ENCODE measurements around the gene ZNF487. TPM values are rescaled to one million over a fixed set of nuclear protein-coding genes. Genes with fewer than 3 reads are reported as not detected.
"Not testable (repeated sequence)": the region's sequence is repeated elsewhere in the genome, so short reads cannot be mapped to it uniquely, and the experiment has no call there.

Gene ZNF487
- total RNA-seq, 1 donor, result 9.7 TPM

DNA sequence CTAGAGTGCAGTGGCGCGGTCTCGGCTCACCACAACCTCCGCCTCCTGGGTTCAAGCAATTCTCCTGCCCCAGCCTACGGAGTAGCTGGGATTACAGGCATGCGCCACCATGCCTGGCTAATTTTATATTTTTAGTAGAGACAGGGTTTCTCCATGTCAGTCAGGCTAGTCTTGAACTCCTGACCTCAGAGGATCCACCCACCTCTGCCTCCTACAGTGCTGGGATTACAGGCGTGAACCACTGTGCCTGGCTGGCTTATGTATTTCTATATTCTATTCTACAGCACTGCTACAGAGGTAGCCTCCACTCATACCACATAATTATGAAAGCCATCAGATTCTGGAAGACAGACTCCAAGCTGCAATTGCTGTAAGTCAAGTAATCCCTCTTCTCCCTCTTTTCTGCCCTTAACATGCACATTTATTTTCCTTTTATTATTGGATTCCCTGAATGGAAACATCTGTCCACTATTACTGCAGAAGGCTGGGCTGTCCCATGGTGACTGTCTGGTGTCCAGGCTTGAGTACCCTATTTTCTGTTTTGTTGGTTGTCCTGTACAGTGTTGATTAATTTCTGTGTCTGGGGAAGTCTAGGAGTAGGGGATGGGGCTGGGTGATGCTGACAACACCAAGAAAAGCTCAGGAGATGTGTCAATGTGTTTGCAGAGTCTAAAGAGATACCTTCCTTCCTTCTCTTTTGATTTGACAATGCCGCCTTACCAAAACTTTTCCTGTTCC is 5.8 kb upstream of the ZNF487 start:
- no peak for DNase-seq (ENCODE audit: low read depth in 2 of 3, low spot score in 2 of 3)

DNA sequence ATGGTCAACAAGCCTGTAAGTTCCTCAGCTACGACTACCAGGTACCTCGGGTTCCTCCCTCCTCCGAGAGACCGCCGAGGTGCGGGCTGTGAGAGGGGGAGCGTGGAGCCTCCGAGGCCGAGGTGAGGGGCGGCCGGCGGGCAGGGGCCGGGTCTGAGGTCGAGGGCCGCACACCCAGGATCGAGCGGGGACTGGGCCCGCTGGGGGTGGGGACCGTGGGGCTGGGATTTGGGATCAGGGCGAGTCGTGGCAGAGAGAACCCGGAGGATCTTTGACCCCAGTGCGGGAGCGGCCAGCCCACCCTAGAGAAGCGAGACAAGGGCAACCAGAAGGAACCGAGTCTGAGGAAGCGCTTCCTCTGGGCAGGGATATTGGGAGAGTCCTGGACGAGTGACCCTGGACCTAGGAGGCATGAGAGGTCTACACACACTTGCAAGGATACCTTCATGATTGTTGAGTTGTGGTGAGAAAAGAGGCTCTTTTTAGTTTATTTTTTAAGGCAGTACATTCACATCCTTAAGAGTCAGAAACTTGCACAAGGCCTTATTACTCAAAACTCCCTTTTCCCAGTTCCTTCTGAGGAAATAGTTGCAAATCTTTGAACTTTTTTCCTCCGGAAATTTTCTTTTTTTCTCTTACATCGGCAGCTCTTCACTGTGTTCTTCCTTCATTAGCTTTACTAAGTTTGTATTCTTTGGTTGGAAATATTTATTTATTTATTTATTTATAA is 395 bp downstream of the ZNF487 start:
- DNase-seq (ENCODE audit: low read depth in 2 of 3, low spot score in 2 of 3), result no peak

DNA sequence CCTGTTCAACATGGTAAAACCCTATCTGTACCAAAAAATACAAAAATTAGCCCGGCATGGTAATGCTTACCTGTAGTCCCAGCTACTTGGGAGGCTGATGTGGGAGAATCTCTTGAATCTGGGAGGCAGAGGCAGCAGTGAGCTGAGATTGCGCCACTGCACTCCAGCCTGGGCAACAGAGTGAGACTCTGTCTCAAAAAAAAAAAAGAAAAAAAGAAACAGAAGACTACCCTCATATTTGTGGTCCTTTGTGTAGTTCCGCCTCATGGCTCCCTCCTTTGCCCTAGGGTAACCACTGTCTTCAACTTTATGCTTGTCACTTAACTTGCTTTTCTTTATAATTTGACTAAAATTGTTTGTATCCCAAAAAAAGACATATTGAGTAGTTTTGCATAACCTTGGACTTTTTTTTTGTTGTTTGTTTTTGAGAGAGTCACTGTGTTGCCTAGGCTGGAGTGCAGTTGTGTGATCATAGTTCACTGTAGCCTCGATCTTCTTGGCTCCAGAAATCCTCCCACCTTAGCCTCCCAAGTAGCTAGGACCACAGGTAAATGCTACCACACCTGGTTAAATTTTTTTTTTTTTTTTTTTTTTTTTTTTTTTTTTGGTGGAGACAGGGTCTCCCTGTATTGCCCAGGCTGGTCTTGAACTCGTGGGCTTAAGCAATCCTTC is 3.7 kb downstream of the ZNF487 start:
- no peak for DNase-seq (ENCODE audit: low read depth in 2 of 3, low spot score in 2 of 3)

DNA sequence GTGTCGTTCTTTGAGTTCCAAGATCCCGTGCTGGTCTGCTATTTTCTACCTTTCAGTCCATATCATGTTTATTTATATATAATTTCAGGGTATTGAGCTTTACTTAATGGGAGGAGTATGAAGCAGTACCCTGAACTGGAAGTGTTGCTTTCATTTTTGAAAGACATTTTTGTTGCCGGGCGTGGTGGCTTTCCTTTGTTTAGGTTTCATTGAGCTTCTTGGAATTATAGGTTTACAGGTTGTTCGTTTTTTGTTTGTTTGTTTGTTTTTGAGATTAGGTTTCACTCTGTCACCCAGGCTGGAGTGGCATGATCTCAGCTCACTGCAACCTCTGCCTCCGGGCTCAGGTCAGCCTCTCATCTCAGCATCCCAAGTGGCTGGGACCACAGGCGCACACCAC is 7.4 kb downstream of the ZNF487 start:
- no peak for DNase-seq (ENCODE audit: low read depth in 2 of 3, low spot score in 2 of 3)

DNA sequence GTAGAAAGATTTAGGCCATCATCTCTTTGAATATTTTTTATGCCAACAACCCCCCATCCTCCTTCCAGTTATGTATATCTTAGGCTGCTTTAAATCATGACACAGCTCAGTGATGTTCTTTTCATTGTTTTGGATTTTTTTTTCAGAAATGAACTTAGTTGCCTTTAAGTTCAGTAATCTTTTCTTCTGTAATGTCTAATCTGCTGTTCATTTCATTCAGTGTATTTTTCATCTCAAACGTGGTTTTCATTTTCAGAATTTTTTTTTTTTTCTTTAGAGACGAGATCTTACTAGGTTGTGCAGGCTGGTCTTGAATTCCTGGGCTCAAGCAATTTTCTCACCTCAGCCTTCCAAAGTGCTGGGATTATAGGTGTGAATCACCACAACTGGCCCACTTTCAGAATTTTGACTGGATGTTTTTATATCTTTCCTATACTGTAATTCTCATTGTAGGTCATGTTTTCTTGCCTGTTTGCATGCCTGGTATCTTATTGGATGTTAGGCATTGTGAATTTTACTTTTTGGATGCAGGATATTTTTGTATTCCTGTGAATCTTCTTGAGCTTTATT is 8.1 kb downstream of the ZNF487 start:
- DNase-seq (ENCODE audit: low read depth in 2 of 3, low spot score in 2 of 3), result no peak

DNA sequence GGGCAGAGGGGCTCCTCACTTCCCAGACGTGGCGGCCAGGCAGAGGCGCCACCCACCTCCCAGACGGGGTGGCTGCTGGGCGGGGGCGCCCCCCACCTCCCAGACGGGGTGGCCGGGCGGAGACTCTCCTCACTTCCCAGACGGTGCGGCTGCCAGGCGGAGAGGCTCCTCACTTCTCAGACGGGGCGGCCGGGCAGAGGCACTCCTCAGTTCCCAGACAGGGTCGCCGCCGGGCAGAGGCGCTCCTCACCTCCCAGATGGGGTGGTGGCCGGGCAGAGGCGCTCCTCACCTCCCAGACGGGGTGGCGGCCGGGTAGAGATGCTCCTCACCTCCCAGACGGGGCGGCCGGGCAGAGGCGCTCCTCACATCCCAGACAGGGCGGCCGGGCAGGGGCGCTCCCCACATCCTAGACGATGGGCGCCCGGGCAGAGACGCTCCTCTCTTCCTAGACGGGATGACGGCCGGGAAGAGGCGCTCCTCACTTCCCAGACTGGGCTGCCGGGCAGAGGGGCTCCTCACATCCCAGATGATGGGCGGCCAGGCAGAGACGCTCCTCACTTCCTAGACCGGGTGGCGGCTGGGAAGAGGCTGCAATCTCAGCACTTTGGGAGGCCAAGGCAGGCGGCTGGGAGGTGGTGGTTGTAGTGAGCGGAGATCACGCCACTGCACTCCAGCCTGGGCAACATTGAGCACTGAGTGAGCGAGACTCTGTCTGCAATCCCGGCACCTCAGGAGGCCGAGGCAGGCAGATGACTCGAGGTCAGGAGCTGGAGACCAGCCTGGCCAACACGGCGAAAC is 9.5 kb downstream of the ZNF487 start:
- not testable (repeated sequence) for DNase-seq (ENCODE audit: low read depth in 2 of 3, low spot score in 2 of 3)

DNA sequence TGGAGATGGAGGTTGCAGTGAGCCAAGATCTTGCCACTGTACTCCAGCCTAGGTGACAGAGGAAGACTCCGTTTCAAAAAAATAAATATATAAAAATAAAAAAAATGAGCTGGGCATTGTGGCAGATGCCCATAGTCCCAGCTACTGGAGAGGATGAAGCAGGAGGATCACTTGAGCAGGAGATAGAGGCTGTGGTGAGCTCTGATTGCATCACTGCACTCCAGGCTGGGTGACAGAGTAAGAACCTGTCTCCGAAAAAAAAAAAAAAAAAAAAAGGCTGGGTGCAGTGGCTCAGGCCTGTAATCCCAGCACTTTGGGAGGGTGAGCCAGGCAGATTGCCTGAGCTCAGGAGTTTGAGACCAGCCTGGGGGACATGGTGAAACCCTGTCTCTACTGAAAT is 11.8 kb downstream of the ZNF487 start:
- DNase-seq (ENCODE audit: low read depth in 2 of 3, low spot score in 2 of 3), result no peak

DNA sequence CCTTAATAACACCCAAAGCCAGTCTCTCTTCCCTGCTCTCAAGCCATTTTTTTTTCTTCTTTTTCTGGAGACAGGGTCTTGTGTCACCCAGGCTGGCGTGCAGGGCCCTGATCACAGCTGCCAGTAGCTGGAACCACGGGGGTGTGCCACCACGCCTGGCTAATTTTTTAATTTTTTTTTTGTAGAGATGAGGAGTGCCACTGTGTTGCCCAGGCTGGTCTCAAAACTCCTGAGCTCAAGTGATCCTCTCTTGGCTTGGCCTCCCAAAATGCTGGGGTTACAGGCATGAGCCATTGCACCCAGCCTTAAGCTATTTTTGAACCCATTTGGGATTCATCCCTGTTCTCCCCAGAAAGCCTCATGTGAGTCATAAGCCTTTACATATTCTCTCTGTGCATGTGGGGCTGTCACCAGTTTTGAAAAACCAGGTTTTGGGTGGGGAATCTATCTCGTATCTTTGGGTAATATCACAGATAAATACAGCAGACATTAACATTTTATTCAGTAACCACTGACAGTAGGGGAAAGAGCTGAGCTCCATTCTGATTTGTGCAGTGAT is 15.5 kb downstream of the ZNF487 start:
- DNase-seq (ENCODE audit: low read depth in 2 of 3, low spot score in 2 of 3), result no peak

DNA sequence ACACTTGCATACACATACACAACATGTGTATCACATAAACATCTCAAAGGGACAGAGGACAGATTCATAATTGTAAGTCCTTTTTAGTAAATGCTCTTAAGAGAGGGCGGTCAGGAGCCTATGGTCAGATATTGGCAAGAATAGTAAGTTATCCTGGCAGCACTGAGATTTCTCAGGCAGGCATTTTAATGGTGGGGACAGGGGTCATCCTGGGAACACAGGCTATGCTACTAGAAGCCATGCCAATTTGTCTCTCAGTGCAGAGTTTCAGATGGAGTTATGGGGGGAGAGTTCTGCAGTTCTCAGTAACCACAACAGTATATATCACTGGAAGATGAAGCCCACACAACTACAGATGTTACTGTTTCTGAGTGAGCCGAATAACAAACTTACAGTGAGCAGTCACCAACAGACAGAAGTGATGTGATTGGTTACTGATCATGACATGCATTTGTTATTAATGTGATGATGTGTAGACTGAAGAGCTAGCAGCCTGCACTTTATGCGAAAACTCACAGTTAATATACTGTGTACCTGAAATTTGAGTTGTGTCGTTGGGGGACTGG is 16.4 kb downstream of the ZNF487 start:
- peak in 1 of 3 donors; percentile 45 for DNase-seq (ENCODE audit: low read depth in 2 of 3, low spot score in 2 of 3)

DNA sequence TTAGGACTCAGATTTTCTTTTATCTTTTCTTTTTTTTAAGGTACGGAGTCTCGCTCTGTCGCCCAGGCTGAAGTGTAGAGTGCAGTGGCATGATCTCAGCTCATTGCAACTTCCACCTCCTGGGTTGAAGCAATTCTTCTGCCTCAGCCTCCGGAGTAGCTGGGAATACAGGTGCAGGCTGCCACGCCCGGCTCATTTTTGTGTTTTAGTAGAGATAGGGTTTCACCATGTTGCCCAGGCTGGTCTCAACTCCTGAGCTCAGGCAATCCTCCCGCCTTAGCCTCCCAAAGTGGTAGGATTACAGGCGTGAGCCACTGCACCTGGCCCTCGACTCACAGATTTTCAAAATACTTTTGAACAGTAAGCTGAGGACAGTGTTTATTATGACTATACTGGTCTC is 17.1 kb downstream of the ZNF487 start:
- DNase-seq (ENCODE audit: low read depth in 2 of 3, low spot score in 2 of 3), result not testable (repeated sequence)

DNA sequence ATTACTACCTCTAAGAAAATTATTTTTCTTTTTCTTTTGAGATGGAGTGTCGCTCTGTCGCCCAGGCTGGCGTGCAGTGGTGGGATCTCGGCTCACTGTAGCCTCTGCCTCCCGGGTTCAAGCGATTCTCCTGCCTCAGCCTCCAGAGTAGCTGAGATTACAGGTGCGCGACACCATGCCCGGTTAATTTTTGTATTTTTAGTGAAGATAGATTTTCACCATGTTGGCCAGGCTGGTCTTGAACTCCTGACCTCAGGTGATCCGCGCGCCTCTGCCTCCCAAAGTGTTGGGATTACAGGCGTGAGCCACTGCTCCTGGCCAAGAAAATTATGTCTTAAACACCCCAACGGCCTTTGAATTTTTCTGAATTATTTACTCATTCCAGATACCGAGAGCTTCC is 19.6 kb downstream of the ZNF487 start:
- DNase-seq (ENCODE audit: low read depth in 2 of 3, low spot score in 2 of 3), result not testable (repeated sequence)

DNA sequence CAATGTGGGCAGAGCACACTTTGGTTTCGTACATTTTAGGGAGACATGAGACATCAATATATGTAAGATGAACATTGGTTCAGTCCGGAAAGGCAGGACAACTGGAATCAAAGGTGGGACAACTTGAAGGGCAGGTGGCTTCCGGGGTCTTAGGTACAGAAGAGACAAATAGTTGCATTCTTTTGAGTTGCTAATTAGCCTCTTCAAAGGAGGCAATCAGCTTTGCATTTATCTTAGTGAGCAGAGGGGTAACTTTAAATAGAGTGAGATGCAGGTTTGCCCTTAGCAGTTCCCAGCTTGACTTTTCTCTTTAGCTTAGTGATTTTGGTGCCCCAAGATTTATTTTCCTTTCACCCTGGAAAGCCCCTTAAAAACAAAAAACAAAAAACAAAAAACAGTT is 21.3 kb downstream of the ZNF487 start:
- no peak for DNase-seq (ENCODE audit: low read depth in 2 of 3, low spot score in 2 of 3)

DNA sequence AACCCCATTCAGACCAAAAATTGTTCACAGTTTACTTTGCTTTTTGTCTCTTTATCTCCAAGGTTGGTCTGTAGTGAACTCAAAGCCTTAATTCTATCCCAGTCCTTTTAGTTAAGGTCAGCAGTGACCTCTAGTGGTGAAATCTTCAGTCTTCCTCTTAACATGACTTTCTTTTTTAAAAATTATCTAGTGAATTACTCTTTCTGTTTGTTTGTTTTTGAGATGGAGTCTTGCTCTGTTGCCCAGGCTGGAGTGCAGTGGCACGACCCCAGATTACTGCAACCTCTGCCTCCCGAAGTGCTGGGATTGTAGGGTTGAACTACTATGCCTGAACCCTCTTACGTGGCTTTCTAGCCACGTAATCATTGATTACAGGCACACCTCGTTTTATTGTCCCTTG is 25.0 kb downstream of the ZNF487 start:
- DNase-seq (ENCODE audit: low read depth in 2 of 3, low spot score in 2 of 3), result peak; percentile 57 to 92 (median 76)

DNA sequence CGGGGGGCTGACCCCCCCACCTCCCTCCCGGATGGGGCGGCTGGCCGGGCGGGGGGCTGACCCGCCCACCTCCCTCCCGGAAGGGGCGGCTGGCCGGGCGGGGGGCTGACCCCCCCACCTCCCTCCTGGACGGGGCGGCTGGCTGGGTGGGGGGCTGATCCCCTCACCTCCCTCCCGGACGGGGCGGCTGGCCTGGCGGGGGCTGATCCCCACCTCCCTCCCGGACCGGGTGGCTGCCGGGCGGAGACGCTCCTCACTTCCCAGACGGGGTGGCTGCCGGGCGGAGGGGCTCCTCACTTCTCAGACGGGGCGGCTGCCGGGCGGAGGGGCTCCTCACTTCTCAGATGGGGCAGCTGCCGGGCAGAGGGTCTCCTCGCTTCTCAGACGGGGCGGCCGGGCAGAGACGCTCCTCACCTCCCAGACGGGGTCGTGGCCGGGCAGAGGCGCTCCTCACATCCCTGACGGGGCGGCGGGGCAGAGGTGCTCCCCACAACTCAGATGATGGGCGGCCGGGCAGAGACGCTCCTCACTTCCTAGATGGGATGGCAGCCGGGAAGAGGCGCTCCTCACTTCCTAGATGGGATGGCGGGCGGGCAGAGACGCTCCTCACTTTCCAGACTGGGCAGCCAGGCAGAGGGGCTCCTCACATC is 28.3 kb downstream of the ZNF487 start:
- not testable (repeated sequence) for DNase-seq (ENCODE audit: low read depth in 2 of 3, low spot score in 2 of 3)

DNA sequence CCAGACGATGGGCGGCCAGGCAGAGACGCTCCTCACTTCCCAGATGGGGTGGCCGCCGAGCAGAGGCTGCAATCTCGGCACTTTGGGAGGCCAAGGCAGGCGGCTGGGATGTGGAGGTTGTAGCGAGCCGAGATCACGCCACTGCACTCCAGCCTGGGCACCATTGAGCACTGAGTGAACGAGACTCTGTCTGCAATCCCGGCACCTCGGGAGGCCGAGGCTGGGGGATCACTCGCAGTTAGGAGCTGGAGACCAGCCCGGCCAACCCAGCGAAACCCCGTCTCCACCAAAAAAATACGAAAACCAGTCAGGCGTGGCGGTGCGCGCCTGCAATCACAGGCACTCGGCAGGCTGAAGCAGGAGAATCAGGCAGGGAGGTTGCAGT is 28.8 kb downstream of the ZNF487 start:
- DNase-seq (ENCODE audit: low read depth in 2 of 3, low spot score in 2 of 3), result not testable (repeated sequence)

DNA sequence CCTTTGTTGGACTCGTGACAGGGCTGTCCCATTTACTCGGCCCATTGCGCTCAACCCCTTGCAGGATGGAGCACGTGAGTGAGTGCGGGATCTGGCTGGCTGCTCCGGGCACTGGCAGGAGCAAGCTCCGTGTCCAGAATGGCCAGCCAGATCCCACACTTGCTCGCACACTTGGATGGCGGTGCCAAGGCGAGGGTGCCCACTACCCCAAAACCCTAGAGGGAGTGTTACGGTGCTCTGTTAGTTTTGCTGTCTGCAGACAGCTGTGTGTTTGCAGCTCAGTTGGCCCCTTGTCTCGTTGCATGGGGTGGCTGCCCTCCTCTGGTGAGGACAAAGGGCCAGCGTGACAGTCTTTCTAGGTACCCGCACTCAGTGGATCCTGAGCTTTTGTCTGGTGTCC is 34.2 kb downstream of the ZNF487 start:
- no peak for DNase-seq (ENCODE audit: low read depth in 2 of 3, low spot score in 2 of 3)

DNA sequence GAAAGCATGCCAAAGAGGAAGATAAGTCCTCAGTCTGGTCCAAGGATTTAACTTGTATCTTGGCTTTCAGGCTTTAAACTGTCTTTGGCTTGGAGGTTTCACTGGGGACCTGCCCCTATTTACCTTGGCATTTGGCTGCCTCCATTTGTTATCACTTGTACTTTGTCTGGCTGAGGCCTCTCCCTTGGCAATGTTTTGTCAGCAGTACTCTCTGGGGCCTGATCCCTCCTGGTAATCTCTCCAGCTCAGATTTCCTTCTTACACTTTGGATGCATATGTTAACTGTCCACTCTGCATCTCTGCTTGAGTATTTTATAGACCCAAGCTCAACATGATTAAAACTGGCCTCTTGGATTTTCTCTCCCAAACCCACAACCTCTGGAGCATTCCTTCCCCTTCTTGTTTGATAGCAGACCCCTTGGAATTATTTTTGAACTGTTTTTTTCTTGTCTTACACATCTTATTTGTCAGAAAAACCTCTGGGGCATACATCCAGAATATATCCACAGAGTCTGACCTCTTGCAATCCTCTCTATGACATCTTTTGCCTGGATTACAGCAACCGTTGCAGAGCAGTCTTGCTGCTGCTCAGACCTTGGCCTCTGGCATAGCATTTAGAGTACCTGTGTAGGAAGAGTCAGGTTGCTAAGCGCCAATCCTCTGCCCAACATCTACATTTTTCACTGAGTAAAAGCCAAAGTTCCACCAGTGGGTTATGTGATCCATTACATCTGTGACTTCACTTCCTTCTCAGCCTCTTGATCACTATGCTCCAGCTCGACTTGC is 35.2 kb downstream of the ZNF487 start:
- DNase-seq (ENCODE audit: low read depth in 2 of 3, low spot score in 2 of 3), result no peak

DNA sequence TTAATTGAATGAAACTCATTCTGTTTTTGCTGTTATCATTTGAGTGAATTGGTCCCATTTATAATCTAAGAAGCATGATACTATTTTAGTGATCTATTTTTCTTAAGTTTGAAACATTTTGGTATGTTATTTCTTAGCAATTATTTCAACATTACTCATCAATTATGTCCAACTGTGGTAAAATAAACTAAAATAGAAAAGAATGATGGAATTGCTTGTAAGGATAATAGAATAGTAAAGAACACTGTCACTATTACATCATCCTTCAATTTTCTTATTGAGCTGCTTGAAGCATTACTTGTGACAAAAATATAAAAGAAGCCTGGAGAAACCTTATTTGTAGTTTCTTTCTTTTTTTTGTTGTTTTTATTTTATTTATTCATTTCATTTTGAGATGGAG is 42.4 kb downstream of the ZNF487 start:
- DNase-seq (ENCODE audit: low read depth in 2 of 3, low spot score in 2 of 3), result no peak
